DOHH2 (cell line): ENCODE measurements around the gene HLF.

Experiments used
- H3F3A ChIP-seq: fragments of 200-600 bp; sonication (generic), shearing (Covaris generic); 2 replicates; pipeline ENCODE4 v1.6.0; 2016; ENCODE audit warnings: antibody characterized with exemption, mild to moderate bottlenecking; ENCODE audit not compliant: control insufficient read depth, insufficient read depth
- H3K27ac ChIP-seq: fragments of 200-600 bp; sonication (generic); 2 replicates; pipeline ENCODE4 v1.5.1; 2014; ENCODE audit warnings: low read depth, mild to moderate bottlenecking, low read length, moderate library complexity
- H3K27me3 ChIP-seq: fragments of 200-600 bp; sonication (generic); 2 replicates; pipeline ENCODE4 v1.6.1; 2014; ENCODE audit warnings: mild to moderate bottlenecking, low read length, mixed read lengths; ENCODE audit not compliant: control insufficient read depth
- H3K36me3 ChIP-seq: fragments of 200-600 bp; sonication (generic); 2 replicates; pipeline ENCODE4 v1.6.1; 2014; ENCODE audit warnings: mild to moderate bottlenecking, low read length, moderate library complexity, mixed read lengths; ENCODE audit not compliant: control insufficient read depth
- H3K4me1 ChIP-seq: fragments of 200-600 bp; sonication (generic); 2 replicates; pipeline ENCODE4 v1.6.1; 2014; ENCODE audit warnings: mild to moderate bottlenecking, low read length, mixed read lengths; ENCODE audit not compliant: control insufficient read depth
- H3K4me2 ChIP-seq: fragments of 200-600 bp; sonication (generic); 2 replicates; pipeline ENCODE4 v1.6.0; 2014; ENCODE audit warnings: mild to moderate bottlenecking, low read length, moderate library complexity
- H3K4me3 ChIP-seq: fragments of 200-600 bp; sonication (generic); 2 replicates; pipeline ENCODE4 v1.5.1; 2014; ENCODE audit warnings: mild to moderate bottlenecking, low read length, mixed read lengths
- H3K79me2 ChIP-seq: fragments of 200-600 bp; sonication (generic); 2 replicates; pipeline ENCODE4 v1.6.1; 2014; ENCODE audit warnings: mild to moderate bottlenecking, low read length, mixed read lengths; ENCODE audit not compliant: control insufficient read depth
- H3K9me2 ChIP-seq: fragments of 200-600 bp; sonication (generic); replicated peaks from 2 replicates; pipeline ENCODE4 v1.6.1; 2014; ENCODE audit warnings: mild to moderate bottlenecking, low read length, mixed read lengths; ENCODE audit not compliant: control insufficient read depth
- H3K9me3 ChIP-seq: fragments of 200-600 bp; sonication (generic); 2 replicates; pipeline ENCODE4 v1.6.1; 2014; ENCODE audit warnings: antibody characterized with exemption, low read length, mixed read lengths; ENCODE audit not compliant: control insufficient read depth, insufficient read depth
- H4K20me1 ChIP-seq: fragments of 200-600 bp; sonication (generic); 2 replicates; pipeline ENCODE4 v1.6.0; 2014; ENCODE audit warnings: low read depth, mild to moderate bottlenecking, antibody characterized with exemption, low read length, moderate library complexity; ENCODE audit not compliant: control insufficient read depth, insufficient read depth
- CTCF ChIP-seq: fragments of 200-600 bp; sonication (generic); IDR thresholded peaks from one replicate; pipeline ENCODE4 v1.5.1; 2014; ENCODE audit warnings: antibody characterized with exemption, mild to moderate bottlenecking, low read depth, low read length; ENCODE audit not compliant: poor library complexity, severe bottlenecking
- EZH2phosphoT487 ChIP-seq: fragments of 200-600 bp; sonication (generic); IDR thresholded peaks from 2 replicates; pipeline ENCODE4 v1.6.1; 2017; ENCODE audit warnings: borderline replicate concordance, mild to moderate bottlenecking, antibody characterized with exemption, low read length, moderate library complexity, mixed read lengths

The HLF gene

GRCh38 chr17:55314784-55315491 is 50.2 kb downstream of the HLF start:
- TF ChIP-seq CTCF: no peak
- no peak for TF ChIP-seq EZH2phosphoT487
- no peaks in the 10 kb centered on the region for H3K36me3 ChIP-seq
- no peaks in the 10 kb centered on the region for H3K9me3 ChIP-seq
- H3K9me2 ChIP-seq: no peaks in the 10 kb centered on the region
- H3K27me3 ChIP-seq: no peaks in the 10 kb centered on the region
- H3K4me3 ChIP-seq: no peak overlapping the region
- H3K27ac ChIP-seq: no peak overlapping the region
- H3K4me1 ChIP-seq: no peaks in the 10 kb centered on the region
- H3K4me2 ChIP-seq: no peak overlapping the region
- no peaks in the 10 kb centered on the region for H3K79me2 ChIP-seq
- H4K20me1 ChIP-seq: no peaks in the 10 kb centered on the region
- H3F3A ChIP-seq: no peaks in the 10 kb centered on the region

DNA sequence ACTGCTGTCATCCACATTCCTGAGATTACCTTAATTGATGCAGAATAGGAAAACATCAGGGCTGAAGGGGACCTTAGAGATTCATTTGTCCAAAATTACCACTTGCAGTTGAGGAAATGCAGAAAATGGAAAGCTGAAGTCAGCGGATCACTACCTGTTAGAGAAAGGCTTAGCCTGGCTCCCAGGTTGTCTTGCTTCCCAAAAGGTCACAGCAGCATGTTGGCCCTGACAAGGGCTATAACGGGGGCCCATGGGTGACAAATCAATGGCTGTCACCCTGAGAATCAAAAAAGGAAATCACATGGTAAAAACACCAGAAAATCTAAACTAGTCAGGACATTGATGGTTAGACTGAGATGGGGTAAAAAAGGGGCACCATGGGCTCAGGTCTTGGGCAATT is 51.7 kb downstream of the HLF start:
- H3K9me3 ChIP-seq: no peaks in the 10 kb centered on the region

GRCh38 chr17:55317284-55317683 is 52.5 kb downstream of the HLF start:
- H3K36me3 ChIP-seq: no peaks in the 10 kb centered on the region
- H3K79me2 ChIP-seq: no peaks in the 10 kb centered on the region
- no peak overlapping the region for H3K27ac ChIP-seq
- H3K9me2 ChIP-seq: no peaks in the 10 kb centered on the region
- H3K27me3 ChIP-seq: no peaks in the 10 kb centered on the region
- H4K20me1 ChIP-seq: no peaks in the 10 kb centered on the region
- H3K4me2 ChIP-seq: no peak overlapping the region
- no peak for TF ChIP-seq EZH2phosphoT487
- no peak for TF ChIP-seq CTCF
- H3K4me1 ChIP-seq: no peaks in the 10 kb centered on the region
- no peaks in the 10 kb centered on the region for H3F3A ChIP-seq
- no peak overlapping the region for H3K4me3 ChIP-seq
- H3K9me3 ChIP-seq: no peaks in the 10 kb centered on the region

More for the DNA sequence above, 51.7 kb downstream of the HLF start:
- H3K79me2 ChIP-seq: no peaks in the 10 kb centered on the region
- no peaks in the 10 kb centered on the region for H3K4me1 ChIP-seq
- H3K36me3 ChIP-seq: no peaks in the 10 kb centered on the region
- no peak overlapping the region for H3K27ac ChIP-seq
- TF ChIP-seq EZH2phosphoT487 (no peak), CTCF (no peak)
- no peaks in the 10 kb centered on the region for H4K20me1 ChIP-seq
- H3K27me3 ChIP-seq: no peaks in the 10 kb centered on the region
- H3K4me3 ChIP-seq: no peak overlapping the region
- H3K9me2 ChIP-seq: no peaks in the 10 kb centered on the region
- no peaks in the 10 kb centered on the region for H3F3A ChIP-seq
- no peak overlapping the region for H3K4me2 ChIP-seq
